Body of pancreas (tissue), 4 donors: ENCODE data around the gene BEGAIN. TPM values are rescaled to one million over a fixed set of nuclear protein-coding genes. Genes with fewer than 3 reads are reported as not detected.

Experiments used
- ATAC-seq: fragments of 150-250 bp; one replicate; pipeline ENCODE4 v1.9.1; 2016
- DNase-seq, 4 donors: peaks; one replicate each; pipeline ENCODE4 v3.0.0-alpha.2; 2019
- H3K27ac ChIP-seq, 4 donors: fragments of 200-600 bp; sonication (generic); 1 replicate in 3 of 4; 2 replicates in 1 of 4; pipeline versions ENCODE4 v1.5.1 to v1.6.1; 2016 to 2019; ENCODE audit warnings: mild to moderate bottlenecking in 1 of 4, mixed read lengths in 1 of 4, moderate library complexity in 1 of 4
- H3K27me3 ChIP-seq, 2 donors: fragments of 200-600 bp; sonication (generic); one replicate each; pipeline ENCODE4 v1.6.0; 2016; ENCODE audit warnings: mild to moderate bottlenecking in 1 of 2
- H3K36me3 ChIP-seq, 2 donors: fragments of 200-600 bp; sonication (generic); replicated peaks in 1 of 2; 2 replicates each; pipeline ENCODE4 v1.5.1; 2016; ENCODE audit warnings: low read depth in 2 of 2; ENCODE audit not compliant: insufficient read depth in 1 of 2
- H3K4me1 ChIP-seq: fragments of 200-600 bp; sonication (generic); one replicate; pipeline ENCODE4 v1.6.0; 2016
- H3K4me3 ChIP-seq, 2 donors: fragments of 200-600 bp; sonication (generic); 1 replicate in 1 of 2; 2 replicates in 1 of 2; pipeline ENCODE4 v1.5.1; 2016 to 2019
- H3K9me3 ChIP-seq, 3 donors: fragments of 200-600 bp; sonication (generic); 1 replicate in 2 of 3; 2 replicates in 1 of 3; pipeline ENCODE4 v1.5.1; 2016
- CTCF ChIP-seq, 7 experiments: fragments of 450-650 bp in 4 of 7; fragments of 200-600 bp in 3 of 7; sonication (generic) in 3 of 7; IDR thresholded peaks; one replicate each; pipeline ENCODE4 v1.5.1; 2016 to 2019; ENCODE audit warnings: antibody characterized with exemption in 7 of 7
- POLR2A ChIP-seq, 3 donors: fragments of 450-650 bp; IDR thresholded peaks; one replicate each; pipeline ENCODE4 v1.6.1; 2016; ENCODE audit warnings: antibody characterized with exemption in 3 of 3, mild to moderate bottlenecking in 2 of 3
- WGBS, 2 donors: methylation state at CpG; one replicate each; pipeline ENCODE4 v1.1.5; 2017; 5-methylcytosine and 5-hydroxymethylcytosine counted together
- intact Hi-C: fragments of 100-400 bp; cut with DNase I; formaldehyde crosslinking; loops from one replicate; pipeline ENCODE4 v1.15.1; 2023
- total RNA-seq, 2 donors: library from RNA; depleted of rRNA; stranded (reverse); fragments of >200 nt; gene quantifications; one replicate each; pipeline ENCODE4 v1.1.0, GENCODE V29; 2016

Gene BEGAIN
- total RNA-seq, 2 donors from 2014 or later: 23.9 to 28.7 TPM

DNA sequence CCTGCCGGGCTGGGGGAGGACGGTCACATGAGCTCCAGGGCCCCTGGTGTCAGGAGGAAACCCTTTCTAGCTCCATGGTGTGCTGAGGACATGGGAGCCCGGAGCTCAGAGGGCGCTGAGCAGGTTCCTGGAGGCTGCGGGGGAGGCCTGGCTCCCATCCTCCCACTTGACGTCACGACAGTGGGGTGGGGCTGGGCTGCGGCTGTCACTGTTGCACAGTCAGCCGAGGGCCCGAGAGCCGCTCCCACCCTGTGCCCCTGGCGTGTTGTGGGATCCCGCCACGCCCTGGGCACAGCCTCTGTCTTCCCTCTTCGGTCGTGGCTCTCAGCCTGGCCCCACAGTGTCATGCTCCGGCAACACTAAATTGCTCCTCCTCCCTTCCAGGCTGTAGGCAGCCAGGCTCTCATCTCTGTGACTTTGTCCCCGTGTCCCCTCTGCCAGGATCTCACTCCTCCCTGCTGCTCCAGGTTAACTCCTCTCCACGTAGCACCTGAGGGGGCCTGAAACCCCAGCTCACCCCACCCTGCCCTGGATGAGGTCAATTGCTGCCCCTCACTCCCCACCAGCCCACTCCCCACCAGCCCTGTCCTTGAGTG lies 33.0 kb downstream of the BEGAIN start:
- no peak for TF ChIP-seq CTCF (IDR thresholded peaks at IDR 0.05)
- no peak for TF ChIP-seq POLR2A (IDR thresholded peaks at IDR 0.05)
- no peak for ATAC-seq
- WGBS, 2 donors: 57 to 73% methylated on average over 11 to 18 of the region's 19 CpGs
- Histone ChIP-seq H3K36me3 (no peaks in the 10 kb centered on the region), H3K27me3 (no peaks in the 10 kb centered on the region), H3K27ac (no peak overlapping the region), H3K4me3 (no peak overlapping the region), H3K4me1 (peaks cover 42% of the 10 kb centered on the region), H3K9me3 (no peaks in the 10 kb centered on the region)
- DNase-seq: no peak
- intact Hi-C loops: no loop called here

GRCh38 chr14:100553471-100553870 lies 33.7 kb downstream of the BEGAIN start:
- Histone ChIP-seq H3K36me3 (no peaks in the 10 kb centered on the region), H3K9me3 (no peaks in the 10 kb centered on the region), H3K4me3 (no peak overlapping the region), H3K27ac (no peak overlapping the region), H3K4me1 (peaks cover 49% of the 10 kb centered on the region), H3K27me3 (no peaks in the 10 kb centered on the region)
- no peak for ATAC-seq
- 87 to 94% methylated on average over 5 of the region's 5 CpGs for WGBS, 2 donors
- TF ChIP-seq POLR2A (IDR thresholded peaks at IDR 0.05): no peak
- TF ChIP-seq CTCF (IDR thresholded peaks at IDR 0.05): no peak
- intact Hi-C loops: no loop called here
- no peak for DNase-seq

- ATAC-seq (no peak), DNase-seq (peak in 2 of 4 donors; percentile 61 to 73)
- Histone ChIP-seq H3K27me3 (no peaks in the 10 kb centered on the region), H3K4me3 (no peak overlapping the region), H3K9me3 (no peaks in the 10 kb centered on the region), H3K36me3 (no peaks in the 10 kb centered on the region), H3K4me1 (peaks cover 58% of the 10 kb centered on the region), H3K27ac (peak overlapping the region in 1 of 4 donors; percentile 26)
- intact Hi-C loops: no loop called here
- TF ChIP-seq CTCF (IDR thresholded peaks at IDR 0.05) (no peak), POLR2A (IDR thresholded peaks at IDR 0.05) (no peak)
- WGBS, 2 donors: 73 to 77% methylated on average over 6 to 16 of the region's 16 CpGs
These were observed 34.6 kb downstream of the BEGAIN start for GRCh38 chr14:100552524-100553125.

DNA sequence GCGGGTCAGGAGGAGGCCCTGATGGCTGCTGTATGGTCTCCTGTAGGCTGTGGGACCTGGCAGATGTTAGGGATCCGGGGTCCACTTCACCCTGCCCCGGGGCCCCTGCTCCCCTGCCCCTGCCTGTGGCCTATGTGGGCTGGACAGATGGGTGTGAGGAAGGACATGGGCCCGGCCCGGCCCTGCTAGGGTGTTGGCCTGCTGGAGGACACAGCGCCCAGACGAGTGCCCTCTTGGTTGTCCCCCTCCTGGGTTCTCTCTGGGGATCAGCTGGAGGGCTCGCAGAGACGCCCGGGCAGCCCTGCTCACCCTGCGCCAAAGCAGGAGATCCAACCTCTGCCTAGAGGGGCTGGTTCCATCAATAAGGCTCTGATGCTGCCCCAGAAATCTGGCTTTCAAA lies 36.2 kb downstream of the BEGAIN start:
- WGBS, 2 donors: 84 to 86% methylated on average over 1 to 10 of the region's 11 CpGs
- no peak for ATAC-seq
- no peak for TF ChIP-seq CTCF (IDR thresholded peaks at IDR 0.05)
- TF ChIP-seq POLR2A (IDR thresholded peaks at IDR 0.05): no peak

More for the DNA sequence above, 36.2 kb downstream of the BEGAIN start:
- intact Hi-C loops: no loop called here
- Histone ChIP-seq H3K4me3 (no peak overlapping the region), H3K36me3 (no peaks in the 10 kb centered on the region), H3K27me3 (no peaks in the 10 kb centered on the region), H3K4me1 (peaks cover 71% of the 10 kb centered on the region), H3K9me3 (no peaks in the 10 kb centered on the region), H3K27ac (no peak overlapping the region)
- DNase-seq: no peak
